ENCODE results near the gene TMEM167A.
A peak's percentile ranks its signal among the peaks of the same experiment; 100 is the strongest.

The TMEM167A gene, protein sequence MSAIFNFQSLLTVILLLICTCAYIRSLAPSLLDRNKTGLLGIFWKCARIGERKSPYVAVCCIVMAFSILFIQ

DNA sequence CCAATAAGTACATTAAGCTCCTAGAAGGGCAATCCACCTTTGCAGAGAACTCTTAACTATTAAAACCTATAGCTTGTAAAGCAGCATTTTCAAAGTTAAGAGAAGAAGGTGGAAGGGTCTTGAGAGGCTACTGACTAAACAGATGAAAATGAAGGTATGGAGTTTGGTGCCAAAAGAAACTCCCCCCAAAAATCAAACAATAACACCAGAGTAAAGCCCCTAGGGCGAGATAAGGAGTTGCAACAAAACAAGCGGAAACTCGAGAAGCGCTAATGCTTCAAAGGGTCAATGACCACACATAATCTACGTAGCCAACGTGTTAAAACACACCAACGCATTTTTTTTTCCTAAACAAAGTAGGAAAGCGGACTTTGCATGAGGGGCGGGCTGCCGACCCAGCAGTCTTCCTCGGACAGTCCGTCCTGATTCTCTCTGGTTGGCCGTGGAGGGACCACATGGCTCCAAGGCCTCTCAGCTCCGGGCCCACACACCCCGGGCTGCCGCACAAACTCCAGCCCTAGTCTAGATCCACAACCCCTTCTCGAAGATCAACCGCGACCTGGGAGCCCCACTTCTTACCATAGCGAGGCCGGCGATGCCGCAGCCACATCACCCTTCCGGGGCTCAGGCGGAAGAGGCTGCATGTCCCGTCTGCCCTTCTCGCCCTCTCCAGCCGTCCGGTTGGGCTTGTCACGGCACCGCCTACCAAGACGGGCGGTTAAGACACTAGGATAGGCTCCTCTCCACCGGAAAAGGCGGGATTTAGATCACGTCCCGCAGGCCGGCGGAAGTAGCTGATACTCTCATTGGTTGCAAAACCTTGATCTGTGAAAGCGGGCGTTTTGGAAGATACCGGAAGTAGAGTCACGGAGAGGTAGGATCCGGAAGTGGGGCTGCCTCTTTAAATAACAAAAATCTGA is at the start of gene TMEM167A, which contains the start of gene XRCC4:
Gene TMEM167A, minus strand, starts transcription at position 653 of the 920 bp plus-strand sequence. Its CDS starts 71 bp downstream, at position 582.
Gene XRCC4, plus strand, starts transcription at position 806 of the 920 bp plus-strand sequence. CDS start 27,373 bp downstream, outside the sequence.
- DNase-seq = peak; percentile 99

DNA sequence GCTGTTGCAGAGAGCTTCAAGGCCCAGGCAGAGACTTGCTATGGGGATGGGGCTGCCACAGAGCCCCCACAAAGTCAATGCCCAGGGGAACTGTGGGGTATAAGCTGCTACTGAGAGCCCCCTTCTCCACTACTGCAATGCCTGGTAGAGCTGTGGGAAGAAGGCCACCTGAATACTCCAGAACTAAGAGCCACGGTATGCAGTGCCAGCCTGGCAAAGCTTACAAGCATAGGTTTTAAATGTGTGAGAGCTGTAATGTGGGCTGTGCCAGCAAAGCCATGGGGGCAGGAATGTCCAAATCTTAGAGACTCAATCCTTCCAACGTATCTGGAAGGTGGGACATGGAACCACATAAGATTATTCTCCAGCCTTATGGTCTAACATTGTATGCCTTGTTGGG is 49.3 kb upstream of the TMEM167A start:
- no peak for DNase-seq

DNA sequence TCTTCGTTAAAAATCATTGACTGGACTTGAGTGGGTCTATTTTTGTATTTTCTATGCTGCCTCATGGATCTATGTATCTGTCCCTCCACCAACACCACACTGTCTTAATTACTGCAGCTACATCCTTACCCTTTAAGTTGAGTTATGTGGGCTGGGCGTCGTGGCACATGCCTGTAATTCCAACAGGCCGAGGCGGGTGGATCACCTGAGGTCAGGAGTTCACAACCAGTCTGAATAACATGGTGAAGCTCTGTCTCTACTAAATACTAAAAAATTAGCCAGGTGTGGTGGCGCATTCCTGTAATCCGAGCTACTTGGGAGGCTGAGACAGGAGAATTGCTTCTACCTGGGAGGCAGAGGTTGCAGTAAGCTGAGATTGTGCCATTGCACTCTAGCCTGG is 48.4 kb upstream of the TMEM167A start:
- DNase-seq = no peak

DNA sequence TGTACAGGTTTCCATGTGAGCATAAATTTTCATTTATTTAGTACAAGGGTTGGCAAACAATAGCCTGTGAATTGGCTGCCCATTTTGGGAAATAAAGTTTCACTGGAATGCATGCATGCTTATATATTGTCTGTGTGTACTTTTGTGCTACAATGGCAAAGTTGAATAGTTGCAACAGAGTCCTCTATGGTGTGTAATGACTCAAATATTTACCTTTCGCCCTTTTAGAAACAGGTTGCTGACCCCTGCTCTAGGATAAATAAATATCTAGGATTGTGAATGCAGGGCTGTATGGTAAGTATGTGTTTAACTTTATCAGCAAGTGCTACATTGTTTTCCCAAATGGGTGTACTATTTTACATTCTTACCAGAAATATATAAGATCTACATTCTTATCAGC is 47.4 kb upstream of the TMEM167A start:
- no peak for DNase-seq

DNA sequence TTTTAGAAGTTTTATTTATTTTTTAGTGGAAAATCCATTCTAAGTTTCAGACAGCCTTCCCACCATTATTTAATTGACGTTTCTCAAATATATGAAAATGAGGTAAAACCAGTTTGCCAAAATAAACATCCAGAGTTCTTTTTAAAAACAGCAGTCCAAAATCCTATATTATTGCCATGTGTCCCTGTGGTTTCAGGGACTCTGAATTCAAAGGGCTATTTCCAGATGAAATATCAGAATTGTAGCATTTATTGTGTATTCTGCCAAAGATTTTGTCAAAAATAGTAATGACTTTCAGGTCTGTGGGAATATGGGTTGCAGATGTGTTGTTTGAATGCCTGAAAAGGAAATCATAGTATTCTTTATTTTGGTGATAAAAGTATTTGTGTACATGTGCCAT is 41.8 kb upstream of the TMEM167A start:
- no peak for DNase-seq

DNA sequence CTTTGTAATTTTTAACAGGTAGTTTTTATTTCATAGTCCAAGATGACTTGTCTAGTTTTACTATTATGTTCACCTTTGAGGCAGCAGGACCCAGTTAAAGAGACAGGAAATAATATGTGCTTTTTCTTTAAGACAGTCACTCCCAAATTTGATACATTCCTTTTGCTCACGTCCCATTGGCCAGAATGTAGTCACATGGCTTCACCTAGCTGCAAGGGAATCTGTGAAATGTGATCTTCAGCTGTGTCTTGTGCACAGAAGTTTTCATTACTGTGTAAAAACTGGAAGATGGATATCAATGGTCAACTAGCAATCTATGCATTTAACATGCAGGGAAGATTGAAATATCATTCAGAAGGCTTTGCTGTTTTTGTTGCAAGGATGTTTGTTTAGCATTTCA is 41.3 kb upstream of the TMEM167A start:
- DNase-seq = no peak

DNA sequence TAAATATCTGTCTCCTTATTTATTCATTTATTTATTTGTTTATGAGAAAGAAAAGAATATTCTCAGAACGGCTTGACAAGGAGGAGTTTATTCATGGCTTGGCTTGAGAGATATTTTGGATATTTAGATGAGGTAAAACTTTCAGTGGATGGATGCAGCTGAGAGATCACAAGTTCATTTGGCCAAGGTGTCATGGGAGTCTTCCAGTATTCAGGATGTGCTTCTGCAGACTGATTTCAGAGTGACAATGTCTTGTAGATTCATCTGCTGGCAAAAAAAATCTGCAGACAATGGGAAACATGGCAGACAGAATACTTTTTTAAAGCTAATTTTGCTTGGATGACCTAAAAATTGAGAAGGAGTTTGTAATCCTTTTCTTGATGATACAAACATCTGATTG is 38.6 kb upstream of the TMEM167A start:
- DNase-seq = no peak

DNA sequence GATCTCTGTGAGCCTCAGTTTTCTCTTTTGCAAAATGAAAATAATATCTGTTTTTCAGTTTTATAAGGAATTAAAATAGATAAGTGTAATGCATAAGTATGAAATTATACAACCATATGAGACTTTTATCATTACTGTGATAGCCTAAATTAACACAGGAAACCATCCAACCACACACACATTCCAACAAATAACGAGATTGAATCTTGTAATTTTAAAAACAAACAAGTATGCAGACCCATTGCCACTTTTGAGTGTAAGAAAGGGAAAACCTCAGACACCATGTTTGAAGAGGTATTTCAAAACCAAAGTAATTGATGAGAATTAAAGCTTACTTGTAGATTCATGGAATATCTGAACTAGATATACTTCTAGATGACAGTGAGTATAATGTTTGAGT is 32.2 kb upstream of the TMEM167A start:
- no peak for DNase-seq

DNA sequence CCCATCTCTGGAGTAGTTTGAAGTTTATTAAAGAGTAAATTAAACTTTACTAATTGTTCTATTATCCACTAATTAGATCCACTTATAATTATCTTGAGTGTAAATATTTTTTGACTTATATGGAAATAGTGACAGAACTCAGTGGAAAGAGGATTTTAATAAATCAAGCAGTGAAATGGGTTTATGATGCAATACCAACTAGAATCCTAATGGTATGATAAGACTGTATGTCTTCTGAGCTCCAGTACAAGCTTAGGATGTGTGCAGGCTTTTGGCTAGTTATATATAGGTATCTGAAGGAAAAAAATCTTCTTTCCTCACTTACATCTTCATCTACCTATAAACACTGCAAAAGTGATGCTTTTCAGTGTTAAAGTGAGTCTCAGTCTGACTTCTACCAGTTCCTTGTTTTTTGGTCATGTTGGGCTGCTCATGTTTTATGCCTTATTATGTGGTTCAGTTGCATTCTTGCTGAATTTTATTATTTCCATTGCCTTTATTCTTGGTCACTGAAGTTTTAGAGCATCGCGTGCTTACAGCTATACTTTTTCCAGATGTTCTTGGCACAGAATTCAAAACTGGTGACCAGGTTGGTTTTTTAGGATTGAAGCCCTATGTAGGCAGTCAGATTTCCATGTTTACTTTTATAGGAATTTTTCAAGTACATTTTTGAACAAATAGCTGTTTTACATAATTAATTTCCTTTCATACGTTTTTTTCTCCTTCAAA is 30.7 kb upstream of the TMEM167A start:
- DNase-seq = no peak

DNA sequence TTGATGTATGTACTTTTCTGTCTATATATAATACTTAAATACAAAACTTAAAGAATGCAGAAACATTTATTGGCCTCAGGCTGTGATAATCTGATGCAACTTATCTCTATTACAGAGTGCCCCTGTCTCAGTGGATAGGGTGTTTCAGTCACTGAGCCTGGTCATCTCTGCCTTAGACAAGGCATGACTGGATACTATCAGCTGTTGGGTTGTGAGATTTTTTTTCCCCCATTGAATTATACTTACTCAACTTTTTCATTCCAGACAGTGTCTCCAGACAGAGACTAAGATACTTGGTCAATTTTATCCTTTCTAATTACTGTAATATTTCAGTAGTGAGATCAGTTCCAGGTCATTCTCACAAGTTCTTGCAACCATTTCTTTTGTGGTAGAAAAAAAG is 26.8 kb upstream of the TMEM167A start:
- DNase-seq = no peak

DNA sequence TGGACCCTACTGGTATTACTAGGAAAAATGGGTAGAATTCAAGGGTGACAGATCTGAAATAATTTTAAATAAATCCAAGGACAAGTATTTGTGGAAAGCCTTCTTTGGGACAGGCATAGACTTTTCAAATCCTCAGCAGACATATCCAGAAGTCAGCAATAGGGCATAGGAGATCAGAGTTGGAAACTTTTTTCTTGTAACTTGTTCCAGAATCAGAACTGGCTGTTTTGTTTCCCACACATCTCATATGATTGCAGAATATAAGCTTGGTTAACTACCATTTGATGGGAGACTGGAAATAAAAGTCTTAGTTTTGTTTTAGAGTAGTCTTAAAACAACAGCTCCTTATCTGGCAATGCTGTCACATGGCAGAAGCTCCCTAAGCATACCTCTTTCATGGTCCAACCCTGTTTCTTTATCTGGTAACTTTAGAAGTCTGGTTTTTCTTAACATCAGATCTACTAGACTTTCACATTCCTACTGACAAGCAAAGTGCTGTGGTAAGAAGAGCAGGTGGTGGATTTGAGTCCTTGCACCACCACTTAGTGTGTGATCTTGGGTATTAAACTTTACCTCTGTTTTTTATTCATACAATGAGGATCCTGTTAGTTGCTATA is 25.3 kb upstream of the TMEM167A start:
- no peak for DNase-seq

DNA sequence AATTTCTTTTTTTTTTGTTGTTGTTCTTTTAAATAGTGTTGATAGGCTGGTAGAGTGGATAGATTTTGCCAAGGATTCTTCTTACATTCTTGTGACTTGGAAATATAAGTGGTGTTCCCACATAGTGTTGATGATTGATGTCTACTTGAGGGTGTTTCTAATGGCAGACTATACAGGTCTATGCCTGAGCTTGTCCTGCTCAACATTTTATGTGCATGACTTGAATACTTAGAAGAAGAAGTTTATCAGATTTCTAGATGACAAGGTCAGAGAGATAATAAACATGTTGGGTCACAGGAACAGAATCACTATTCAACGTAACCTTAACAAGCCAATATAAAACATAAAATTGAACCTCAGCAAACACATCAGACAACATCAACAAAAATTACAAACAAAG is 24.3 kb upstream of the TMEM167A start:
- no peak for DNase-seq

DNA sequence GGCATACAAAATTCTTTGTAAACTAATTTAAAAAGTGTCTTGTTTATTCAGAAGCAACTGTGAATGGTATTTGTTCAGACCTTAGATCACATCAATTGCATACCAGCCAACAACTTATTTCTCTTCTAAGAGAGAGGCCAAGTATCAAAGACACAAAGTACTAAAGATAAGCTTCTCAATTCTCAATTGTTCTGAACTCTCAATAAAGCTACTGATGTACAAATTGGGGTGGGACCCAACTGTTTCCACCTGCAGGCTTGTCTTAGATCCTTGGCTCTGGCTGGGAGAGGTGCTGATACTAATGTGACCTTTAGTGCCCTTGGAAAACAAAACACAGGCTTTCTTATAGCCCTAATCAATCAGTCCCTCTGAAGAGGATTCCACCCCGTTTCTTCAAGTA is 22.3 kb upstream of the TMEM167A start:
- no peak for DNase-seq

DNA sequence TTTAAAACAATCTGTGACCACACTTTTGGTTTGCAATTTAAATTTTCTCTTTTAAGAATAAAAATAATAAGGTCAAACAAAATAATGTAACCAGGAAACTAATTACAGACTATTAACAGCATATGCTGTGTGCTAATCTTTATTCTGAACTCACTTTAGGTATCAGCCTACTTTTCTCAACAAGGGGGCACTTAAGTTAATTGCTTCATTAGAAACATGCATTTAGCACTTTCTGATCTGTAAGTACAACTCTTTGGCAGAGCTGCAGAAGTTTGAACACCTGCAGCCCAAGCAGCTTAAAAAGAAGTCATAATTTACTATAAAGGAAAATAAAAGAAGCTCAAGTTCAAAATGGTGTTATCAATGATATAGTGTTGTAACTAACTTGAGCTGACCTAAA is 21.8 kb upstream of the TMEM167A start:
- no peak for DNase-seq

DNA sequence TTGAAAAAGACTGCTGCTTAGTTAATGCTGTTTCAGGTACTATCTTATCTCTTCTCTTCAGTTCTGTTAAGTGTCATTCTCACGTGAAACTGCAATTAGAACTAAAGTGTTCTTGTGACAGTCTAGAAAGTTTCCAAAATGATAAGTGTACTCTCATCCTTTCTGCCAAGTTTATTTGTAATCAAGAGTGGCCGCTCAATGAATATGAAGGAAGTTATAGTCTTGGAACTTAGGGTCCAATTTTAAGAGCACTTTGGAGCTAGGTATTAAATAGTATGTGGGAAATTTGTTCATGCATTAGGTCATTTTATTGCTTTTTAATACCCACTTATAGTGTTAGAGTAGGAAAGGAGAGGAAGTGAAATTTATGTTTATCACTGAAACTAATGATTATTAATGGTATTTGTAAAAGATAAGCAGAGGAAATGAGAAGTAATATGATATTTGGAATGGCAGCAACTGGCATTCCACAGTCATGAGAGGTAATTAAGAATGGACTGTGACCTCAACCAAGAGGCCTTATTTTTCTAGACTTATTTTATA is 20.6 kb upstream of the TMEM167A start:
- DNase-seq = no peak

DNA sequence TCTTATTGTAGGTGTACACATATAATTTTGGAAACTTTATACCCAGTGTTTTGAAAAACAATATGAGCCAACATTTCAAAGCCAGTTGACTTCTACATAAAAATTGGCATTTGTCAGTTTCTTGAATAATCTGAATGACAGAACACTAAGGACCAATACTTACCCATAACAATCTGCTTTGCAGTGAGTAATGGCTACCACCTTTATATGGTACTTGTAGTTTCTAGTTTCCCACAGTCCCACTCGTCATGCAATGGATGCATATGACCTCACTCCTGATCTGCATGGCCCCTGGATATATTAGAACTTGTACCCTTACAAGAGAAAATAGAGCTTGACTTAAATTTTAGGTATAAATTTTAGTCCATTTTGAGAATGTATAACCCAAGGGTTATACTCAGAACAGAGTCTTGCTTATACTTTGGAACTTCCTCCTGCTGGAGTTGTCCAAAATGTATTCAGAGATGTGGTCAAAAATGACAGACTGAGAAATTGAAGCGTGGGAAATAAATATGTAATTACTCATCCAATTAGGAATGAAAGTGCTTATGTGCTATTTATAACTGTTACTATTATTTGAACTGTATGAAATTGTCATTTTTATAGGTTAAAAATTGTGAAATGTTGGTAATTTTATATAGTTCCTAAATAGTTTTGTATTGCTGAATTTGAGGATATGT is 19.6 kb upstream of the TMEM167A start:
- DNase-seq = no peak

DNA sequence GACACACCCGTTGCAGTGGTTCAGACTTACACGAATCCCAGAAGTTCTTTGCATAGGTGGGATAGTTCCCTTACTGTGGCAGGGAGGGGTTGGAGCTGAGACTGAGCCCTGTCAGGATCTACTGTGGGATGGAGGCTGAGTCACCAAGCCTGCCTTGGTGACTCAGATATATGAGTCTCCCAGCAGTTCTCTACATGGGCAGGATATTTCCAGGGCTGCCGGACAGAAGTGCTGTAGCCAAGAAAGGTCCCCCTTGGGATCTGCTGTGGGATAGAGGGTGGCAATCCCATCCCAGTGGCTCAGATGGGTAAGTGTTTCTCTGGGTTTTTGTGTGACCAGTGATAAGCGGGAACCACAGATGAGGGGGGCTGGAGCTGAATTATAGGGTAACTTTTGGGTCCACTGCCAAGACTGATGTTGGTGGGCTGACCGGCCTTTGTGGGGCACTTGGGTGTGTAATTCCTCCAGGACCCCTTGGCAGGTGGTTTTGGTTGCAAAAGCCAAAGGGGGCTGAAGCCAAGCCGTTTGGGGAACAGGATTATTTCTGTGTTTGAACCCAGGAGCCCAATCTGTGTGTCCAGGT is 18.9 kb upstream of the TMEM167A start:
- no peak for DNase-seq

DNA sequence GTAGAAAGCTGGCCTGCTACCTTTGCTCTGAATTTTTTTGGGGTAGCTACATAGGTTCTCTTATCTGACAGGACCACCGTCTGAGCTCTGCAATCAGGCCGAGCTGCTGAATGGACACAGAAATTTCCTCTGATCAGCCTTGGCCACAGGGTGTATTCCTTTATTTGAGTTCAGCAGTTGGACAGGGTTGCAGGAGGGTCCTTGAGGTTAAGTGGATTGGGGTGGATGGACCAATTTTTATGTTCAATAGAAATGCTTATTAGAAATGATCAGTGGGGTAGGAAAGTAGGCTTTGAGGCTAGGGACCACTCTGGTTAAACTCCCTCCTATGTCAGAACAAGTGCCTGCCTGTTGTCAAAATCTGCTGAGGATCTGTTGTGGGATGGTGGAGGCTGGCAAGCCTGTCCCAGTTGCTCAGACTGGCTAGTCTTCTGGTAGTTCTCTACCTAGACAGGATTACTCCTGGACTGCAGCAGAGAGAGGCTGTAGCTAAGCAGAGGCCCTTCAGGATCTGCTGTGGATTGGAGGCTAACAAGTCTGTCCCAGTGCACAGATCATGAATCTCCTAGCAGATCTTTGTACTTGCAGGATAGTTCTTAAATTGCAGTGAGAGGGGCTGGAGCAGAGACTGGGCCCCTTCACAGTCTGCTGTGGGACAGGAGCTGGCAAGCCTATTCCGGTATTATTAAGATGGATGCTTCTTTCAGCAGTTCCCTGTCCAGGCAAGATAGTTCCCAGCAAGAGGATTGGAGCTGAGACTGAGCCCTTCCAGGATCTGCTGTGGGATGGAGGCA is 18.2 kb upstream of the TMEM167A start:
- no peak for DNase-seq

DNA sequence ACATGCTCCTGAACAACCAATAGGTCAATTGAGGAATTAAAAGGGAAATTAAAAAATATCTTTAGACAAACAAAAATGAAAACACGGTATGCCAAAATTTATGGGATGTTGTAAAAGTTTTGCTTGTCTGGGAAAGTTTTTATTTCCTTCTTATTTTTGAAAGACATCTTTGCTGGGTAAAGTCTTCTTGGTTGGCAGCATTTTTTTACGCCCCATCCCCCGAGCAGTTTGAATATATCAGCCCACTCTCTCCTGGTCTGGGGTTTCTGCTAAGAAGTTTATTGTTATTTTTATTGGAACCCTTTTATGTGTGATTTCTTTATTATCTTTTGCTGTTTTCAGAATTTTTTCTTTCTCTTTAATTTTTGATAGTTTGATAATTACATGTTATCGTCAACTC is 16.5 kb upstream of the TMEM167A start:
- no peak for DNase-seq

DNA sequence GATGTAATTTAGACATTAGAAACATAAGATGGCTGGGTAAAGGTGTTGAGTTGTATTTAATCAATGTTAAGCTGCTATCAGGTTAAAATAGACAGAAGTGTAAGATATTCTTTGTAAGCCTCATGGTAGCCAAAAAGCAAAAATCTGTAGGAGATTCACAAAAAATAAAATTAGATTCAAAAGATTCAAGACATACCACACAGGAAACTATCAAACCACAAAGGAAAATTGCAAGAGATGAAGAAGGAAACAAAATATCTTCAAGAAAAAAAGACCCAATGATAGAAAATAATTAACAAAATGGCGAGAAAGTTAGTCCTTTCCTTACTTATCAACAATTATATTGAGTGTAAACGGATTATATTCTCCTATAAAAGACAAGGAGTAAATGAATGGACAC is 15.4 kb upstream of the TMEM167A start:
- no peak for DNase-seq

DNA sequence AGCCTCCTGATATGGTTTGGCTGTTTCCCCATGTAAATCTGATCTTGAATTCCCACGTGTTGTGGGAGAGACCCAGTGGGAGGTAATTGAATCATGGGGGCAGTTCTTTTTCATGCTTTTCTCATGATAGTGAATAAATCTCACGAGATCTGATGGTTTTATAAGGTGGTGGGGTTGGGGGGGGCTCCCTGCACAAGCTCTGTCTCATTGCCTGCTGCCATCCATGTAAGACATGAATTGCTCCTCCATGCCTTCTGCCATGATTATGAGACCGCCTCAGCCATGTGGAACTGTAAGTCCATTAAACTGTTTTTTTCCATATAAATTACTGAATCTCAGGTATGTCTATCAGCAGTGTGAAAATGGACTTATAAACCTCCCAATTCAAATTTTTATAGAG is 13.0 kb upstream of the TMEM167A start:
- DNase-seq = no peak
